Hepatocyte (in vitro differentiated cells): ENCODE results near the gene TBATA. TPM values are rescaled to one million over a fixed set of nuclear protein-coding genes. Genes with fewer than 3 reads are reported as not detected.

Experiments used
- DNase-seq: peaks from one replicate; pipeline ENCODE4 v3.0.0-alpha.2; 2016; ENCODE audit warnings: low spot score
- H2AFZ ChIP-seq: fragments of 200-600 bp; sonication (generic); 2 replicates; pipeline ENCODE4 v1.6.0; 2016; ENCODE audit warnings: antibody characterized with exemption, mild to moderate bottlenecking
- H3K27ac ChIP-seq: fragments of 200-600 bp; sonication (generic); 2 replicates; pipeline ENCODE4 v1.5.1; 2016; ENCODE audit warnings: mild to moderate bottlenecking
- H3K27me3 ChIP-seq: fragments of 200-600 bp; sonication (generic); 2 replicates; pipeline ENCODE4 v1.6.1; 2016
- H3K36me3 ChIP-seq: fragments of 200-600 bp; sonication (generic); replicated peaks from 2 replicates; pipeline ENCODE4 v1.5.1; 2016; ENCODE audit warnings: low read depth; ENCODE audit not compliant: insufficient read depth
- H3K4me1 ChIP-seq: fragments of 200-600 bp; sonication (generic); 2 replicates; pipeline ENCODE4 v1.5.1; 2016; ENCODE audit warnings: mild to moderate bottlenecking, moderate library complexity; ENCODE audit not compliant: insufficient read depth
- H3K4me2 ChIP-seq: fragments of 200-600 bp; sonication (generic); 2 replicates; pipeline ENCODE4 v1.6.0; 2016
- H3K4me3 ChIP-seq: fragments of 200-600 bp; sonication (generic); 2 replicates; pipeline ENCODE4 v1.5.1; 2016; ENCODE audit warnings: mild to moderate bottlenecking
- H3K79me2 ChIP-seq: fragments of 200-600 bp; sonication (generic); 2 replicates; pipeline ENCODE4 v1.6.0; 2017; ENCODE audit warnings: mild to moderate bottlenecking
- H3K9me2 ChIP-seq: fragments of 200-600 bp; sonication (generic); replicated peaks from 2 replicates; pipeline ENCODE4 v1.6.0; 2017; ENCODE audit warnings: mild to moderate bottlenecking; ENCODE audit not compliant: insufficient read depth
- H3K9me3 ChIP-seq: fragments of 200-600 bp; sonication (generic); 2 replicates; pipeline ENCODE4 v1.5.1; 2016; ENCODE audit warnings: low read depth, mild to moderate bottlenecking
- H4K20me1 ChIP-seq: fragments of 200-600 bp; sonication (generic); 2 replicates; pipeline ENCODE4 v1.6.0; 2016; ENCODE audit warnings: mild to moderate bottlenecking; ENCODE audit not compliant: insufficient read depth, poor library complexity, severe bottlenecking
- EZH2 ChIP-seq: fragments of 200-600 bp; sonication (generic); IDR thresholded peaks from 2 replicates; pipeline ENCODE4 v1.6.1; 2016; ENCODE audit warnings: antibody characterized with exemption, mild to moderate bottlenecking, borderline replicate concordance
- EZH2phosphoT487 ChIP-seq: fragments of 200-600 bp; sonication (generic); IDR thresholded peaks from one replicate; pipeline ENCODE4 v1.6.1; 2018; ENCODE audit warnings: antibody characterized with exemption, mild to moderate bottlenecking, low read depth, moderate library complexity; ENCODE audit not compliant: unreplicated experiment, severe bottlenecking
- WGBS: methylation state at CpG from one replicate; pipeline ENCODE4 v1.1.6; 2016; ENCODE audit warnings: low lambda C conversion rate; ENCODE audit errors: missing lambda C conversion rate; 5-methylcytosine and 5-hydroxymethylcytosine counted together
- polyA plus RNA-seq: library from polyadenylated mRNA; unstranded; fragments of >200 nt; fragmentation: Nextera tagmentation; extraction: Ambion mirVana; gene quantifications from 2 replicates; pipeline ENCODE4 v1.2.1, GENCODE V29; 2016
- total RNA-seq: library from RNA; depleted of rRNA; stranded (reverse); fragments of >200 nt; gene quantifications from 2 replicates; pipeline ENCODE4 v1.2.3, GENCODE V29; 2014
- TF ChIP-seq, protein P1 (sequence below): fragments of 200-600 bp; sonication (generic); IDR thresholded peaks from 2 replicates; pipeline ENCODE4 v1.5.1; 2016; ENCODE audit warnings: antibody characterized with exemption, mild to moderate bottlenecking; ENCODE audit not compliant: poor library complexity

TBATA gene
- total and polyA plus RNA-seq, 2 experiments from 2014 or later: not detected

DNA sequence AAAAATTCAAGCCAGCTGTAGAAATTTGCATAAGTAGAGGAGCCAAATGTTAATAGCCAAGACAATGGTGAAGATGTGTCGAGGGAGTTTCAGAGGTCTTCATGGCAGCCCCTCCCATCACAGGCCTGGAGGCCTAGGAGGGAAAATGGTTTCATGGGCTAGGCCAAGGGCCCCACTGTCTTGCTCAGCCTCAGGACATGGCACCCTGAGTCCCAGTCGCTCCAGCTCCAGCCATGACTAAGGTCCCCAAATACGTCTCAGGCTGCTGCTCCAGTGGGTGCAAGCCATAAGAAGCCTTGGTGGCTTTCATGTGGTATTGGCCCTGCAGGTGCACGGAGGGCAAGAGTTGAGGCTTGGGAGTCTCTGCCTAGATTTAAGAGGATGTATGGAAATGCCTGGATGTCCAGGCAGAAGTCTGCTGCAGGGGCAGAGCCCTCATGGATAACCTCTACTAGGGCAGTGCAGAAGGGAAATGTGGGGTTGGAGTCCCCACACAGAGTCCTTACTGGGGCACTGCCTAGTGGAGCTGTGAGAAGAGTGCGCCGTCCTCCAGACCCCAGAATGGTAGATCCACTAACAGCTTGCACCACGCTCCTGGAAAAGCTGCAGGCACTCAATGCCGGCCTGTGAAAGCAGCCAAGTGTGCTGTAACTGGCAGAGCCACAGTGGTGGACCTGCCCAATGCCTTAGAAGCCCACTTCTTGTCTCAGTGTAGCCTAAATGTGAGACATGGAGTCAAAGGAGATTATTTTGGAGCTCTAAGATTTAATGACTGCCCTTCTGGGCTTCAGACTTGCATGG lies 19.2 kb downstream of the TBATA start:
- Histone ChIP-seq H4K20me1 (no peaks in the 10 kb centered on the region), H3K4me2 (no peak overlapping the region), H3K9me2 (no peaks in the 10 kb centered on the region), H3K27me3 (no peaks in the 10 kb centered on the region), H2AFZ (no peak overlapping the region), H3K27ac (no peak overlapping the region), H3K36me3 (no peaks in the 10 kb centered on the region), H3K79me2 (no peaks in the 10 kb centered on the region), H3K9me3 (no peaks in the 10 kb centered on the region), H3K4me3 (no peak overlapping the region), H3K4me1 (no peaks in the 10 kb centered on the region)
- no peak for DNase-seq
- TF ChIP-seq EZH2phosphoT487 (no peak), EZH2 (no peak)
- TF ChIP-seq, protein P1, sequence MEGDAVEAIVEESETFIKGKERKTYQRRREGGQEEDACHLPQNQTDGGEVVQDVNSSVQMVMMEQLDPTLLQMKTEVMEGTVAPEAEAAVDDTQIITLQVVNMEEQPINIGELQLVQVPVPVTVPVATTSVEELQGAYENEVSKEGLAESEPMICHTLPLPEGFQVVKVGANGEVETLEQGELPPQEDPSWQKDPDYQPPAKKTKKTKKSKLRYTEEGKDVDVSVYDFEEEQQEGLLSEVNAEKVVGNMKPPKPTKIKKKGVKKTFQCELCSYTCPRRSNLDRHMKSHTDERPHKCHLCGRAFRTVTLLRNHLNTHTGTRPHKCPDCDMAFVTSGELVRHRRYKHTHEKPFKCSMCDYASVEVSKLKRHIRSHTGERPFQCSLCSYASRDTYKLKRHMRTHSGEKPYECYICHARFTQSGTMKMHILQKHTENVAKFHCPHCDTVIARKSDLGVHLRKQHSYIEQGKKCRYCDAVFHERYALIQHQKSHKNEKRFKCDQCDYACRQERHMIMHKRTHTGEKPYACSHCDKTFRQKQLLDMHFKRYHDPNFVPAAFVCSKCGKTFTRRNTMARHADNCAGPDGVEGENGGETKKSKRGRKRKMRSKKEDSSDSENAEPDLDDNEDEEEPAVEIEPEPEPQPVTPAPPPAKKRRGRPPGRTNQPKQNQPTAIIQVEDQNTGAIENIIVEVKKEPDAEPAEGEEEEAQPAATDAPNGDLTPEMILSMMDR: no peak
- 92% methylated on average over 8 of the region's 8 CpGs for WGBS

DNA sequence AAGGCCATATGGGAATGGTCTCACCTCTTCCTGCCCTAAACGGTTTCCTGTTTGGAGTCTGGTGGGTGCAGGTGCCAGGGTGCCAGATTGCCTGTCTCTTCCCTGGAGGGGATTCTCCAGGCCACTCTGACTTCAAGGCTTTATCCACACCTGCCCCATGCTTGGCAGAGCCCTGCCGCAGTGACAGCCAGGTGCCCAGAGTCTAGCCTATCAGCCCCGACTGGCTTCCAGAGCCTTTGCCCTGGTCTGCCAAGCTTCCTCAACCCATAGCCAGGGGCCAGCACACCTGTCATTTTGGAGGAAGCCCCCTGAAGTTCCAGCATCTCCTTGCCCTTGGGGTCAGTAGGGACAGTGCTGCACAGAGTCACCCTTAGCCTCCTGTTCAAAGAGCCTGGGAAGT lies 21.6 kb downstream of the TBATA start:
- H3K4me3 ChIP-seq: no peak overlapping the region
- no peaks in the 10 kb centered on the region for H4K20me1 ChIP-seq
- H3K4me2 ChIP-seq: no peak overlapping the region
- H3K9me3 ChIP-seq: no peaks in the 10 kb centered on the region
- no peaks in the 10 kb centered on the region for H3K36me3 ChIP-seq
- 77% methylated on average over 3 of the region's 3 CpGs for WGBS
- H3K4me1 ChIP-seq: no peaks in the 10 kb centered on the region
- H3K79me2 ChIP-seq: no peaks in the 10 kb centered on the region
- no peaks in the 10 kb centered on the region for H3K27me3 ChIP-seq
- no peak overlapping the region for H3K27ac ChIP-seq
- TF ChIP-seq EZH2phosphoT487: no peak
- no peak overlapping the region for H2AFZ ChIP-seq
- DNase-seq: no peak
- no peaks in the 10 kb centered on the region for H3K9me2 ChIP-seq

DNA sequence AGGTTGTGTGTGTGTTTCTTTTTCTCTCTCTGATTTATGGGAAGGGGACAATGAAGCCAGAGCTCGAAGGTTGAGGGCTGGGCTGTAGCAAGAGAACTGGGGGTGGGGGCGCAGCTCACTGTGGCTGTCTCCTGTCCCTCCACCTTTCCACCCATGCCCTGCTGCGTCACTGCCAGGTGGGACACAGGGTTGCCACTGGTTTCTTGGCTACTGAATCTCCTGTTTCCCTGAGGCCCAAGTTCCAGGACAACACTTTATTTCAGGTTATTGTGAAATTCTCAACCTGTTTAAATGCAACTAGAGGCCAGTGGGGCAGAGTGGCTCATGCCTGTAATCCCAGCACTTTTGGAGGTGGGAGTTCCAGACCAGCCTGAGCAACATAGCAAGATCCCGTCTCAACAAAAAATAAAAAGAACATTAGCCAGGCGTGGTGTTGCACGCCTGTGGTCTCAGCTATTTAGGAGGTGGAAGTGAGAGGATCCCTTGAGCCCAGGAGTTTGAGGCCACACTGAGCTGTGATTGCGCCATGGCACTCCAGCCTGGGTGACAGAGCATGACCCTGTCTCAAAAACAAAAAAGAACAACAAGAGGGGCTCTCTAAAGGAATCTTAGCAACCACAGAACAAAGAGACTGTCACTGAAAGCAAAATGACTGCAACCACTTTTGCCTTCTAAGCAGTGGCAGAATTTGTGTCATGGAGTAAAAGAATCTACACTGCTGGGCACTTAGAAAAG lies 22.6 kb downstream of the TBATA start:
- H3K27me3 ChIP-seq: no peaks in the 10 kb centered on the region
- H4K20me1 ChIP-seq: no peaks in the 10 kb centered on the region
- 79% methylated on average over 7 of the region's 7 CpGs for WGBS
- no peak overlapping the region for H3K27ac ChIP-seq
- no peak overlapping the region for H2AFZ ChIP-seq
- H3K9me2 ChIP-seq: no peaks in the 10 kb centered on the region
- no peak for DNase-seq
- no peaks in the 10 kb centered on the region for H3K36me3 ChIP-seq
- no peaks in the 10 kb centered on the region for H3K4me1 ChIP-seq
- H3K79me2 ChIP-seq: no peaks in the 10 kb centered on the region
- no peak overlapping the region for H3K4me2 ChIP-seq
- TF ChIP-seq, protein P1: no peak
- TF ChIP-seq EZH2phosphoT487: no peak
- no peak for TF ChIP-seq EZH2
- no peak overlapping the region for H3K4me3 ChIP-seq
- H3K9me3 ChIP-seq: no peaks in the 10 kb centered on the region

DNA sequence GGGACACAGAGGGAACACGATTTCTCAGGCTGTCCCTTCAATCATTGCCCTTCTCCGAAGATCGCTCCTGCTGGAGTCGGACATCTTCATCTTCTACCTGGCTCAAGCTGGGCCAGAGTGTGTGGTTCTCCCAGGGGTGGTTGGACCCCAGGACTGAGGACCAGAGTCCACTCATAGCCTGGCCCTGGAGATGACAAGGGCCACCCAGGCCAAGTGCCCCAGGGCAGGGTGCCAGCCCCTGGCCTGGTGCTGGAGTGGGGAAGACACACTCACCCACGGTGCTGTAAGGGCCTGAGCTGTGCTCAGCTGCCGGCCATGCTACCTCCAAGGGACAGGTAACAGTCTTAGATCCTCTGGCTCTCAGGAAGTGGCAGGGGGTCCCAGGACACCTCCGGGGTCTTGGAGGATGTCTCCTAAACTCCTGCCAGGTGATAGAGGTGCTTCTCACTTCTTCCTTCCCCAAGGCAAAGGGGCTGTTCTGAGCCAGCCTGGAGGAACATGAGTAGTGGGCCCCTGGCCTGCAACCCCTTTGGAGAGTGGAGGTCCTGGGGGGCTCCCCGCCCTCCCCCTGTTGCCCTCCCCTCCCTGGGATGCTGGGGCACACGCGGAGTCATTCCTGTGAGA lies 23.3 kb downstream of the TBATA start:
- Histone ChIP-seq H3K4me3 (no peak overlapping the region), H3K27me3 (no peaks in the 10 kb centered on the region), H3K9me2 (no peaks in the 10 kb centered on the region), H3K36me3 (no peaks in the 10 kb centered on the region), H3K79me2 (no peaks in the 10 kb centered on the region), H3K27ac (no peak overlapping the region), H4K20me1 (no peaks in the 10 kb centered on the region), H3K9me3 (no peaks in the 10 kb centered on the region), H3K4me2 (no peak overlapping the region), H3K4me1 (no peaks in the 10 kb centered on the region), H2AFZ (no peak overlapping the region)
- DNase-seq: no peak
- 83% methylated on average over 10 of the region's 10 CpGs for WGBS
- TF ChIP-seq EZH2phosphoT487 (no peak), EZH2 (no peak)
- TF ChIP-seq, protein P1: no peak
